Measurements from ENCODE around the gene SPOCK1. TPM values are rescaled to one million over a fixed set of nuclear protein-coding genes. Genes with fewer than 3 reads are reported as not detected.

The SPOCK1 gene
- total RNA-seq, 4 donors from 2014 or later = 8.6 to 34.8 (median 13.2) TPM

DNA sequence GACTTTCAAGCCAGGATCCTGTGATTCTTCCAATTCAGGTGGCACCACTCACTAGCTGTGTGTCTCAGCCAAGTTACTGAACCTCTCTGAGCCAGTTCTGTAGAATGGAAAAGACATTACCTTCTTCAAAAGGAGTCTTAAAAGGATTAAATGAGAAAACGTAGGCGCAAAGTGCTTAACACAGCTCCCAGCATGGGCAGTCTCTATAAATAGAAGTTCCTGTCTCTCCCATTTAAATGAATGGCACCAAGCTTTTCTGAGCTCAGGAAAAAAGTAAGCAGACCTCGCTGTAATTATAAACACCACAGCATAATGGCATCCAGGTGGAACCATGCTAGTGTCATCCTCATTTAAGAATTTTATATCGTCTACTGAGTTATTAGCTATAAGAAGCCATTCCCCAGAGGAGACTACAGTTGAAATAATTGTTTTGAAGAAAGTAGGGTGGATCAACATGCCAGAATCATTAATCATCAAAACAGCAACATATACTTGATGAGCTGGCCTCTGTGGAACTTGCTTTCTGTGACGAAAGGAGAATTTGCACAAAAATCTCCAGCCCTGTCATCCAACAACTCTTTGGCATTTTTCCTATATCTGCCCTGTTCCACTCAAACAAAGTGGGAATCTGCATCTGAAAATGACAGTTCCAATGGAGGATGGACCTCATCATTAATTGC is 188.9 kb downstream of the SPOCK1 start:
- H3K27ac ChIP-seq = no peak overlapping the region
- no peaks in the 10 kb centered on the region for H3K9me3 ChIP-seq
- in situ Hi-C loops (cut with MboI; ENCODE audit: low pct_ligation_motif_present in 1 of 4, low pct_unique_long_range_greater_than_20kb in 1 of 4, low sequenced_read_pairs in 3 of 4) = no loop called here

GRCh38 chr5:137309290-137309689 is 189.8 kb downstream of the SPOCK1 start:
- 88 to 89% methylated on average over 1 to 2 of the region's 2 CpGs for WGBS, 2 donors (ENCODE audit: low coverage in 1 of 2)
- Histone ChIP-seq H3K4me1 (peaks cover 0 to 10% (median 2%) of the 10 kb centered on the region in 4 donors), H3K9me3 (no peaks in the 10 kb centered on the region), H3K27me3 (no peaks in the 10 kb centered on the region), H3K4me3 (no peak overlapping the region), H3K36me3 (no peaks in the 10 kb centered on the region), H3K27ac (no peak overlapping the region)
- intact Hi-C loops (cut with DNase I; ENCODE audit: low total_unique reads) = no loop called here
- in situ Hi-C loops (cut with MboI; ENCODE audit: low pct_ligation_motif_present in 1 of 4, low pct_unique_long_range_greater_than_20kb in 1 of 4, low sequenced_read_pairs in 3 of 4) = no loop called here
- TF ChIP-seq, protein P1, sequence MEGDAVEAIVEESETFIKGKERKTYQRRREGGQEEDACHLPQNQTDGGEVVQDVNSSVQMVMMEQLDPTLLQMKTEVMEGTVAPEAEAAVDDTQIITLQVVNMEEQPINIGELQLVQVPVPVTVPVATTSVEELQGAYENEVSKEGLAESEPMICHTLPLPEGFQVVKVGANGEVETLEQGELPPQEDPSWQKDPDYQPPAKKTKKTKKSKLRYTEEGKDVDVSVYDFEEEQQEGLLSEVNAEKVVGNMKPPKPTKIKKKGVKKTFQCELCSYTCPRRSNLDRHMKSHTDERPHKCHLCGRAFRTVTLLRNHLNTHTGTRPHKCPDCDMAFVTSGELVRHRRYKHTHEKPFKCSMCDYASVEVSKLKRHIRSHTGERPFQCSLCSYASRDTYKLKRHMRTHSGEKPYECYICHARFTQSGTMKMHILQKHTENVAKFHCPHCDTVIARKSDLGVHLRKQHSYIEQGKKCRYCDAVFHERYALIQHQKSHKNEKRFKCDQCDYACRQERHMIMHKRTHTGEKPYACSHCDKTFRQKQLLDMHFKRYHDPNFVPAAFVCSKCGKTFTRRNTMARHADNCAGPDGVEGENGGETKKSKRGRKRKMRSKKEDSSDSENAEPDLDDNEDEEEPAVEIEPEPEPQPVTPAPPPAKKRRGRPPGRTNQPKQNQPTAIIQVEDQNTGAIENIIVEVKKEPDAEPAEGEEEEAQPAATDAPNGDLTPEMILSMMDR (IDR thresholded peaks at IDR 0.05) = no peak
- TF ChIP-seq EP300 (IDR thresholded peaks at IDR 0.05; ENCODE audit: low read depth) (no peak), POLR2A (IDR thresholded peaks at IDR 0.05) (no peak), POLR2AphosphoS5 (IDR thresholded peaks at IDR 0.05) (no peak)
- no peak for DNase-seq

More for the DNA sequence above, 188.9 kb downstream of the SPOCK1 start:
- no peak for TF ChIP-seq EP300 (IDR thresholded peaks at IDR 0.05; ENCODE audit: low read depth)
- TF ChIP-seq, protein P1 (IDR thresholded peaks at IDR 0.05) = no peak
- no peak for TF ChIP-seq POLR2AphosphoS5 (IDR thresholded peaks at IDR 0.05)
- TF ChIP-seq POLR2A (IDR thresholded peaks at IDR 0.05) = no peak
- intact Hi-C loops (cut with DNase I; ENCODE audit: low total_unique reads) = no loop called here
- Histone ChIP-seq H3K36me3 (no peaks in the 10 kb centered on the region), H3K4me3 (no peak overlapping the region), H3K4me1 (peaks cover 0 to 8% (median 0%) of the 10 kb centered on the region in 4 donors), H3K27me3 (peaks cover 6% of the 10 kb centered on the region)
- DNase-seq = no peak
- 64 to 76% methylated on average over 5 of the region's 5 CpGs for WGBS, 2 donors (ENCODE audit: low coverage in 1 of 2)

DNA sequence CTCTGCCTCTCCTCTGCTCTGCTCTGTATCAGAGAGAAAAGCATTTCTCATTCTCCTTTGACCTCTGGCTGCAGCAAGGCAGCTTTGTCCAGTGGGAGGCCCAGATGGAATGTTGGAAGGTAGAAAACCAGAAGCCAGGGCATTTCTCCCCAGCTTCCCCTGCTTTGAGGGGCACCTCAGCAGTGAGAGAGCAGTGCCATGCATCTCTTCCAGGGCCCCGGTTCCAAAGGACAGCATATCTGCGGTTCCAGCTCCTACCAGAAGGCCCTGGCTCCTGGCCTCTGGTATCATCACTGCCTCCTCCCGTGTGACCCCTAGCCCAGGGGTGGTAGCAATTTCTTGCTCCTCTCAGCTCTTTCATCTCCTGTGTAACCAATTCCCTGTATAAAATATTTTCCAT is 190.8 kb downstream of the SPOCK1 start:
- TF ChIP-seq, protein P1 (IDR thresholded peaks at IDR 0.05) = no peak
- TF ChIP-seq EP300 (IDR thresholded peaks at IDR 0.05; ENCODE audit: low read depth) (no peak), POLR2A (IDR thresholded peaks at IDR 0.05) (no peak), POLR2AphosphoS5 (IDR thresholded peaks at IDR 0.05) (no peak)
- in situ Hi-C loops (cut with MboI; ENCODE audit: low pct_ligation_motif_present in 1 of 4, low pct_unique_long_range_greater_than_20kb in 1 of 4, low sequenced_read_pairs in 3 of 4) = no loop called here
- no peak overlapping the region for H3K27ac ChIP-seq
- H3K36me3 ChIP-seq = no peaks in the 10 kb centered on the region
- intact Hi-C loops (cut with DNase I; ENCODE audit: low total_unique reads) = no loop called here
- 78% methylated on average over 3 of the region's 3 CpGs; no CpG with 5 or more reads in 1 of the 2 donors for WGBS, 2 donors (ENCODE audit: low coverage in 1 of 2)
- no peak overlapping the region for H3K4me3 ChIP-seq
- no peaks in the 10 kb centered on the region for H3K9me3 ChIP-seq
- no peak for DNase-seq
- H3K27me3 ChIP-seq = no peaks in the 10 kb centered on the region
- peaks cover 0 to 15% (median 6%) of the 10 kb centered on the region in 4 donors for H3K4me1 ChIP-seq

GRCh38 chr5:137306903-137307302 is 192.2 kb downstream of the SPOCK1 start:
- no peak for DNase-seq
- TF ChIP-seq, protein P1 (IDR thresholded peaks at IDR 0.05) = no peak
- TF ChIP-seq POLR2AphosphoS5 (IDR thresholded peaks at IDR 0.05) (no peak), EP300 (IDR thresholded peaks at IDR 0.05; ENCODE audit: low read depth) (no peak), POLR2A (IDR thresholded peaks at IDR 0.05) (no peak)
- 54% methylated on average over 3 of the region's 3 CpGs; no CpG with 5 or more reads in 1 of the 2 donors for WGBS, 2 donors (ENCODE audit: low coverage in 1 of 2)
- Histone ChIP-seq H3K9me3 (no peaks in the 10 kb centered on the region), H3K27ac (no peak overlapping the region), H3K4me3 (no peak overlapping the region), H3K4me1 (peaks cover 0 to 15% (median 6%) of the 10 kb centered on the region in 4 donors), H3K36me3 (no peaks in the 10 kb centered on the region), H3K27me3 (no peaks in the 10 kb centered on the region)
- intact Hi-C loops (cut with DNase I; ENCODE audit: low total_unique reads) (no loop called here), in situ Hi-C loops (cut with MboI; ENCODE audit: low pct_ligation_motif_present in 1 of 4, low pct_unique_long_range_greater_than_20kb in 1 of 4, low sequenced_read_pairs in 3 of 4) (no loop called here)

Data from transverse colon (tissue), 4 donors.